22Rv1 (cell line): ENCODE results near the gene RHO.

Experiments used
- CTCF ChIP-seq: fragments of 450-650 bp; IDR thresholded peaks from 2 replicates; pipeline ENCODE4 v1.5.1; 2017; ENCODE audit warnings: mild to moderate bottlenecking
- ZFX ChIP-seq: fragments of 450-650 bp; IDR thresholded peaks from 2 replicates; pipeline ENCODE4 v1.6.1; 2017; ENCODE audit warnings: antibody characterized with exemption, borderline replicate concordance

- TF ChIP-seq CTCF: no peak
- TF ChIP-seq ZFX: no peak
Observed at GRCh38 chr3:129556358-129556695, 27.9 kb downstream of the RHO start.
